Liver (tissue), 9 donors: ENCODE results near the gene PTPRN. TPM values are rescaled to one million over a fixed set of nuclear protein-coding genes. Genes with fewer than 3 reads are reported as not detected.

ENCODE experiments used
- DNase-seq: peaks from one replicate; pipeline ENCODE4 v3.0.0-alpha.2; 2017; ENCODE audit warnings: low spot score
- H3K27ac ChIP-seq, 2 donors: one replicate each; pipeline ENCODE4 v1.7.0; 2013; ENCODE audit warnings: inconsistent platforms in 2 of 2, low read length in 2 of 2, control low read depth in 1 of 2, low read depth in 1 of 2, mild to moderate bottlenecking in 1 of 2
- H3K27me3 ChIP-seq, 4 donors: one replicate each; pipeline versions ENCODE4 v1.6.1 to v1.7.0; 2013; ENCODE audit warnings: low read length in 3 of 4, inconsistent platforms in 1 of 4, mild to moderate bottlenecking in 1 of 4, moderate library complexity in 1 of 4; ENCODE audit not compliant: control insufficient read depth in 4 of 4, insufficient read depth in 4 of 4
- H3K36me3 ChIP-seq, 4 donors: one replicate each; pipeline versions ENCODE4 v1.6.1 to v1.7.0; 2013; ENCODE audit warnings: low read length in 3 of 4, mild to moderate bottlenecking in 3 of 4, low read depth in 1 of 4, moderate library complexity in 1 of 4; ENCODE audit not compliant: control insufficient read depth in 4 of 4, insufficient read depth in 3 of 4
- H3K4me1 ChIP-seq, 4 donors: one replicate each; pipeline versions ENCODE4 v1.6.1 to v1.7.0; 2013; ENCODE audit warnings: low read length in 3 of 4, mild to moderate bottlenecking in 3 of 4, moderate library complexity in 1 of 4; ENCODE audit not compliant: control insufficient read depth in 4 of 4, insufficient read depth in 4 of 4
- H3K4me3 ChIP-seq, 3 donors: one replicate each; pipeline versions ENCODE4 v1.6.1 to v1.7.0; 2013; ENCODE audit warnings: low read length in 3 of 3, control low read depth in 1 of 3, low read depth in 1 of 3, mild to moderate bottlenecking in 1 of 3
- H3K9ac ChIP-seq, 2 donors: one replicate each; pipeline ENCODE4 v1.7.0; 2013; ENCODE audit warnings: low read length in 2 of 2, mild to moderate bottlenecking in 2 of 2, moderate library complexity in 2 of 2, control low read depth in 1 of 2, low read depth in 1 of 2
- H3K9me3 ChIP-seq, 4 donors: one replicate each; pipeline versions ENCODE4 v1.6.1 to v1.7.0; 2013; ENCODE audit warnings: low read length in 3 of 4; ENCODE audit not compliant: control insufficient read depth in 4 of 4
- EGR1 ChIP-seq, 2 donors: IDR thresholded peaks; 2 replicates each; pipeline ENCODE4 v1.6.1; 2016 to 2018; ENCODE audit warnings: antibody characterized with exemption in 2 of 2, low read depth in 2 of 2
- FOXA1 ChIP-seq: IDR thresholded peaks from 2 replicates; pipeline ENCODE4 v1.6.1; 2016; ENCODE audit warnings: antibody characterized with exemption
- FOXA2 ChIP-seq: IDR thresholded peaks from 2 replicates; pipeline ENCODE4 v1.6.1; 2016; ENCODE audit warnings: antibody characterized with exemption
- HNF4A ChIP-seq, 2 donors: conservative IDR thresholded peaks; 2 replicates each; pipeline ENCODE4 v1.6.1; 2016; ENCODE audit warnings: antibody characterized with exemption in 2 of 2, mild to moderate bottlenecking in 2 of 2
- HNF4G ChIP-seq: IDR thresholded peaks from 2 replicates; pipeline ENCODE4 v1.6.1; 2016; ENCODE audit warnings: antibody characterized with exemption
- JUND ChIP-seq, 2 donors: IDR thresholded peaks; 2 replicates each; pipeline ENCODE4 v1.6.1; 2016; ENCODE audit warnings: antibody characterized with exemption in 2 of 2
- RAD21 ChIP-seq, 2 donors: IDR thresholded peaks; 2 replicates each; pipeline ENCODE4 v1.6.1; 2016; ENCODE audit warnings: antibody characterized with exemption in 2 of 2, mild to moderate bottlenecking in 2 of 2
- RXRA ChIP-seq, 2 donors: IDR thresholded peaks; 2 replicates each; pipeline ENCODE4 v1.6.1; 2017 to 2018; ENCODE audit warnings: antibody characterized with exemption in 2 of 2, mild to moderate bottlenecking in 1 of 2
- SP1 ChIP-seq: IDR thresholded peaks from 2 replicates; pipeline ENCODE4 v1.6.1; 2018; ENCODE audit warnings: antibody characterized with exemption, mild to moderate bottlenecking
- TAF1 ChIP-seq: conservative IDR thresholded peaks from 2 replicates; pipeline ENCODE4 v1.6.1; 2016; ENCODE audit warnings: antibody characterized with exemption, mild to moderate bottlenecking
- YY1 ChIP-seq: IDR thresholded peaks from 2 replicates; pipeline ENCODE4 v1.6.1; 2016; ENCODE audit warnings: antibody characterized with exemption, mild to moderate bottlenecking
- WGBS: extraction: QIAGEN DNeasy Blood & Tissue Kit; methylation state at CpG from one replicate; pipeline ENCODE4 v1.1.7; 2013; 5-methylcytosine and 5-hydroxymethylcytosine counted together
- polyA plus RNA-seq, 2 donors: library from polyadenylated mRNA; stranded (reverse) in 1 of 2; unstranded in 1 of 2; fragments of 200-250 nt in 1 of 2; fragments of >200 nt in 1 of 2; fragmentation: Nextera tagmentation in 1 of 2; extraction: Ambion mirVana in 1 of 2; gene quantifications; one replicate each; pipeline versions ENCODE4 v1.2.1 to v1.2.3, GENCODE V29; 2013 to 2015
- total RNA-seq, 2 donors: library from RNA; depleted of rRNA; stranded (reverse); fragments of >200 nt; gene quantifications; one replicate each; pipeline ENCODE4 v1.2.3, GENCODE V29; 2014
- TF ChIP-seq, protein P1 (sequence below): IDR thresholded peaks from 2 replicates; pipeline ENCODE4 v1.6.1; 2016; ENCODE audit warnings: antibody characterized with exemption
- TF ChIP-seq, protein P2 (sequence below): fragments of 150-350 bp; IDR thresholded peaks from 2 replicates; pipeline ENCODE4 v1.5.1; 2017; ENCODE audit warnings: improper control_type of control experiment, low read depth, low read length; ENCODE audit not compliant: missing input control
- TF ChIP-seq, protein P3 (sequence below): IDR thresholded peaks from 2 replicates; pipeline ENCODE4 v1.6.1; 2016; ENCODE audit warnings: antibody characterized with exemption
- TF ChIP-seq, protein P4 (sequence below): IDR thresholded peaks from 2 replicates; pipeline ENCODE4 v1.6.1; 2016; ENCODE audit warnings: antibody characterized with exemption, mild to moderate bottlenecking
- TF ChIP-seq, protein P5 (sequence below): IDR thresholded peaks from 2 replicates; pipeline ENCODE4 v1.6.1; 2016; ENCODE audit warnings: antibody characterized with exemption
- donor health status: healthy.
- donor health status: healthy.
- donor health status: healthy.
- donor health status: healthy.
- donor health status: healthy.

PTPRN gene
- total and polyA plus RNA-seq, 4 donors = 2.2 TPM; not detected in 3

DNA sequence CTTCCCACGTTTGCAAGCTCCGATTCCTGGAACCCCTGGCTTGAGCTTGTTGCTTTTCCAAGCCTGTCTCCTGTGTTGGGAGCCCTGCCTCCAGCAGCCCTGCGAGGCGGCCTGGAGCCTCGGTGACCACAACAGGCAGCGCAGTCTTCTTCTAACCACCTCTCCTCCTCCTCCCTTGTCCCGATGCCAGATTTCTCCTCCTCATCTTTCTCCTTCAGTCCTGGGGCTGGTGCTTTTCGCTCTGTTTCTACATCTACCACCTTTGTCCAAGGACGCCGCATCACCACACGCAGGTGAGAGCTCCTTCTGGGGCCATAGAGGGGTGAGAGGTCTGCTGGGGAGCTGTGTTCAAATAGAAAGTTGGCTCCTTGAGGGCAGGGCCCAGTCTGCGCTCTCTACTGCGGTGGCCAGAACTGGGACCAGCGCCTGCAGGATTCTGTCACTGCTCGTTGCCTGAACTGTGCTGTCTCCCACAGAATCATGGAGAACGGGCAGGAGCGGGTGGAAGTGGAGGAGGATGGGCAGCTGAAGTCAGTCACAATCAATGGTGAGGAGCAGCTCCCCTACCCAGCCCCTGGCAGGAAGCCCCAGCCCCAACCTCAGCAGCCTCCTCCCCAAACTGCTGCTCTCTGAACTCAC lies 26.1 kb downstream of the PTPRN start:
- Histone ChIP-seq H3K4me3 (no peak overlapping the region), H3K36me3 (peaks cover 8 to 45% (median 38%) of the 10 kb centered on the region in 4 donors), H3K9ac (no peak overlapping the region), H3K9me3 (no peaks in the 10 kb centered on the region), H3K27ac (no peak overlapping the region), H3K4me1 (peaks cover 3 to 15% (median 9%) of the 10 kb centered on the region in 4 donors), H3K27me3 (no peaks in the 10 kb centered on the region)
- DNase-seq = no peak
- TF ChIP-seq, protein P1, sequence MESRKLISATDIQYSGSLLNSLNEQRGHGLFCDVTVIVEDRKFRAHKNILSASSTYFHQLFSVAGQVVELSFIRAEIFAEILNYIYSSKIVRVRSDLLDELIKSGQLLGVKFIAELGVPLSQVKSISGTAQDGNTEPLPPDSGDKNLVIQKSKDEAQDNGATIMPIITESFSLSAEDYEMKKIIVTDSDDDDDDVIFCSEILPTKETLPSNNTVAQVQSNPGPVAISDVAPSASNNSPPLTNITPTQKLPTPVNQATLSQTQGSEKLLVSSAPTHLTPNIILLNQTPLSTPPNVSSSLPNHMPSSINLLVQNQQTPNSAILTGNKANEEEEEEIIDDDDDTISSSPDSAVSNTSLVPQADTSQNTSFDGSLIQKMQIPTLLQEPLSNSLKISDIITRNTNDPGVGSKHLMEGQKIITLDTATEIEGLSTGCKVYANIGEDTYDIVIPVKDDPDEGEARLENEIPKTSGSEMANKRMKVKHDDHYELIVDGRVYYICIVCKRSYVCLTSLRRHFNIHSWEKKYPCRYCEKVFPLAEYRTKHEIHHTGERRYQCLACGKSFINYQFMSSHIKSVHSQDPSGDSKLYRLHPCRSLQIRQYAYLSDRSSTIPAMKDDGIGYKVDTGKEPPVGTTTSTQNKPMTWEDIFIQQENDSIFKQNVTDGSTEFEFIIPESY = no peak
- TF ChIP-seq HNF4G (no peak), HNF4A (conservative IDR thresholded peaks at IDR 0.05) (no peak)
- WGBS = 95% methylated on average over 17 of the region's 17 CpGs

DNA sequence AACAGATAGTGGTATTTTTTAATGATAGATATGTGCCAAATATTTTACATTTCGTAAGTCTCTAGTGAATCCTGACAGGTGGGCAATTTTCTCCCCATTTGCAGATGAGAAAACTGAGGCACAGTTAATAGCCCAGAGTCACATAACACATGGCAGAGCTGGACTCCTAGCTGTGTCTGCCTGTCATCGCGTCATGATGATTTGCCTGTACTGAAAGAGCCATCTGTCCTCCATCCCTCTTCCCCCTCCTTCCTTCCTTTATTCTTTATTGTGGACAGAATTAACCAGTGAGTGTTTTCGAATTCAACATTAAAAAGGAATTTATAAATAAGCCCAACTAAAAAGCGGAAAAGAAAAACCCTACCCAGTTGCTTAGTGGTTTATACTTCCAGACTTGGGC lies 26.8 kb downstream of the PTPRN start:
- peaks cover 8 to 45% (median 38%) of the 10 kb centered on the region in 4 donors for H3K36me3 ChIP-seq

More for the DNA sequence above, 26.8 kb downstream of the PTPRN start:
- no peak overlapping the region for H3K9ac ChIP-seq
- no peak for DNase-seq
- H3K27ac ChIP-seq = no peak overlapping the region
- WGBS = 95% methylated on average over 5 of the region's 5 CpGs
- H3K9me3 ChIP-seq = no peaks in the 10 kb centered on the region
- no peaks in the 10 kb centered on the region for H3K27me3 ChIP-seq
- TF ChIP-seq, protein P2, sequence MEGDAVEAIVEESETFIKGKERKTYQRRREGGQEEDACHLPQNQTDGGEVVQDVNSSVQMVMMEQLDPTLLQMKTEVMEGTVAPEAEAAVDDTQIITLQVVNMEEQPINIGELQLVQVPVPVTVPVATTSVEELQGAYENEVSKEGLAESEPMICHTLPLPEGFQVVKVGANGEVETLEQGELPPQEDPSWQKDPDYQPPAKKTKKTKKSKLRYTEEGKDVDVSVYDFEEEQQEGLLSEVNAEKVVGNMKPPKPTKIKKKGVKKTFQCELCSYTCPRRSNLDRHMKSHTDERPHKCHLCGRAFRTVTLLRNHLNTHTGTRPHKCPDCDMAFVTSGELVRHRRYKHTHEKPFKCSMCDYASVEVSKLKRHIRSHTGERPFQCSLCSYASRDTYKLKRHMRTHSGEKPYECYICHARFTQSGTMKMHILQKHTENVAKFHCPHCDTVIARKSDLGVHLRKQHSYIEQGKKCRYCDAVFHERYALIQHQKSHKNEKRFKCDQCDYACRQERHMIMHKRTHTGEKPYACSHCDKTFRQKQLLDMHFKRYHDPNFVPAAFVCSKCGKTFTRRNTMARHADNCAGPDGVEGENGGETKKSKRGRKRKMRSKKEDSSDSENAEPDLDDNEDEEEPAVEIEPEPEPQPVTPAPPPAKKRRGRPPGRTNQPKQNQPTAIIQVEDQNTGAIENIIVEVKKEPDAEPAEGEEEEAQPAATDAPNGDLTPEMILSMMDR = no peak
- TF ChIP-seq, protein P1 = no peak
- TF ChIP-seq HNF4A (conservative IDR thresholded peaks at IDR 0.05) (no peak), RAD21 (IDR thresholded peaks at IDR 0.05) (no peak), EGR1 (IDR thresholded peaks at IDR 0.05; ENCODE audit: low read depth in 2 of 2) (no peak), TAF1 (no peak), SP1 (no peak), HNF4G (no peak), FOXA2 (no peak), JUND (IDR thresholded peaks at IDR 0.05) (no peak), FOXA1 (no peak), YY1 (no peak), RXRA (IDR thresholded peaks at IDR 0.05) (no peak)
- TF ChIP-seq, protein P3, sequence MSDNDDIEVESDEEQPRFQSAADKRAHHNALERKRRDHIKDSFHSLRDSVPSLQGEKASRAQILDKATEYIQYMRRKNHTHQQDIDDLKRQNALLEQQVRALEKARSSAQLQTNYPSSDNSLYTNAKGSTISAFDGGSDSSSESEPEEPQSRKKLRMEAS = no peak
- TF ChIP-seq, protein P4, sequence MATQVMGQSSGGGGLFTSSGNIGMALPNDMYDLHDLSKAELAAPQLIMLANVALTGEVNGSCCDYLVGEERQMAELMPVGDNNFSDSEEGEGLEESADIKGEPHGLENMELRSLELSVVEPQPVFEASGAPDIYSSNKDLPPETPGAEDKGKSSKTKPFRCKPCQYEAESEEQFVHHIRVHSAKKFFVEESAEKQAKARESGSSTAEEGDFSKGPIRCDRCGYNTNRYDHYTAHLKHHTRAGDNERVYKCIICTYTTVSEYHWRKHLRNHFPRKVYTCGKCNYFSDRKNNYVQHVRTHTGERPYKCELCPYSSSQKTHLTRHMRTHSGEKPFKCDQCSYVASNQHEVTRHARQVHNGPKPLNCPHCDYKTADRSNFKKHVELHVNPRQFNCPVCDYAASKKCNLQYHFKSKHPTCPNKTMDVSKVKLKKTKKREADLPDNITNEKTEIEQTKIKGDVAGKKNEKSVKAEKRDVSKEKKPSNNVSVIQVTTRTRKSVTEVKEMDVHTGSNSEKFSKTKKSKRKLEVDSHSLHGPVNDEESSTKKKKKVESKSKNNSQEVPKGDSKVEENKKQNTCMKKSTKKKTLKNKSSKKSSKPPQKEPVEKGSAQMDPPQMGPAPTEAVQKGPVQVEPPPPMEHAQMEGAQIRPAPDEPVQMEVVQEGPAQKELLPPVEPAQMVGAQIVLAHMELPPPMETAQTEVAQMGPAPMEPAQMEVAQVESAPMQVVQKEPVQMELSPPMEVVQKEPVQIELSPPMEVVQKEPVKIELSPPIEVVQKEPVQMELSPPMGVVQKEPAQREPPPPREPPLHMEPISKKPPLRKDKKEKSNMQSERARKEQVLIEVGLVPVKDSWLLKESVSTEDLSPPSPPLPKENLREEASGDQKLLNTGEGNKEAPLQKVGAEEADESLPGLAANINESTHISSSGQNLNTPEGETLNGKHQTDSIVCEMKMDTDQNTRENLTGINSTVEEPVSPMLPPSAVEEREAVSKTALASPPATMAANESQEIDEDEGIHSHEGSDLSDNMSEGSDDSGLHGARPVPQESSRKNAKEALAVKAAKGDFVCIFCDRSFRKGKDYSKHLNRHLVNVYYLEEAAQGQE = no peak
- TF ChIP-seq, protein P5, sequence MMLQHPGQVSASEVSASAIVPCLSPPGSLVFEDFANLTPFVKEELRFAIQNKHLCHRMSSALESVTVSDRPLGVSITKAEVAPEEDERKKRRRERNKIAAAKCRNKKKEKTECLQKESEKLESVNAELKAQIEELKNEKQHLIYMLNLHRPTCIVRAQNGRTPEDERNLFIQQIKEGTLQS = no peak
- no peak overlapping the region for H3K4me3 ChIP-seq
- peaks cover 7 to 22% (median 13%) of the 10 kb centered on the region in 4 donors for H3K4me1 ChIP-seq
